GM12865 (cell line): ENCODE measurements around the gene NFIX.

Experiments
- DNase-seq: peaks from one replicate; pipeline ENCODE4 v3.0.0; 2010; ENCODE audit warnings: low read depth
- H3K4me3 ChIP-seq: 2 replicates; pipeline ENCODE4 v1.5.1; 2011; ENCODE audit warnings: mild to moderate bottlenecking, low read depth, low read length, control low read depth
- TF ChIP-seq, protein P1 (sequence below): IDR thresholded peaks from 2 replicates; pipeline ENCODE4 v1.5.1; 2011; ENCODE audit warnings: low read length, control low read depth, low read depth, inconsistent platforms; ENCODE audit not compliant: insufficient read depth; ENCODE audit errors: missing control alignments

The NFIX gene

GRCh38 chr19:13019332-13019731, 24.1 kb downstream of the NFIX start:
- TF ChIP-seq, protein P1, sequence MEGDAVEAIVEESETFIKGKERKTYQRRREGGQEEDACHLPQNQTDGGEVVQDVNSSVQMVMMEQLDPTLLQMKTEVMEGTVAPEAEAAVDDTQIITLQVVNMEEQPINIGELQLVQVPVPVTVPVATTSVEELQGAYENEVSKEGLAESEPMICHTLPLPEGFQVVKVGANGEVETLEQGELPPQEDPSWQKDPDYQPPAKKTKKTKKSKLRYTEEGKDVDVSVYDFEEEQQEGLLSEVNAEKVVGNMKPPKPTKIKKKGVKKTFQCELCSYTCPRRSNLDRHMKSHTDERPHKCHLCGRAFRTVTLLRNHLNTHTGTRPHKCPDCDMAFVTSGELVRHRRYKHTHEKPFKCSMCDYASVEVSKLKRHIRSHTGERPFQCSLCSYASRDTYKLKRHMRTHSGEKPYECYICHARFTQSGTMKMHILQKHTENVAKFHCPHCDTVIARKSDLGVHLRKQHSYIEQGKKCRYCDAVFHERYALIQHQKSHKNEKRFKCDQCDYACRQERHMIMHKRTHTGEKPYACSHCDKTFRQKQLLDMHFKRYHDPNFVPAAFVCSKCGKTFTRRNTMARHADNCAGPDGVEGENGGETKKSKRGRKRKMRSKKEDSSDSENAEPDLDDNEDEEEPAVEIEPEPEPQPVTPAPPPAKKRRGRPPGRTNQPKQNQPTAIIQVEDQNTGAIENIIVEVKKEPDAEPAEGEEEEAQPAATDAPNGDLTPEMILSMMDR = no peak
- no peak overlapping the region for H3K4me3 ChIP-seq
- DNase-seq = no peak

DNA sequence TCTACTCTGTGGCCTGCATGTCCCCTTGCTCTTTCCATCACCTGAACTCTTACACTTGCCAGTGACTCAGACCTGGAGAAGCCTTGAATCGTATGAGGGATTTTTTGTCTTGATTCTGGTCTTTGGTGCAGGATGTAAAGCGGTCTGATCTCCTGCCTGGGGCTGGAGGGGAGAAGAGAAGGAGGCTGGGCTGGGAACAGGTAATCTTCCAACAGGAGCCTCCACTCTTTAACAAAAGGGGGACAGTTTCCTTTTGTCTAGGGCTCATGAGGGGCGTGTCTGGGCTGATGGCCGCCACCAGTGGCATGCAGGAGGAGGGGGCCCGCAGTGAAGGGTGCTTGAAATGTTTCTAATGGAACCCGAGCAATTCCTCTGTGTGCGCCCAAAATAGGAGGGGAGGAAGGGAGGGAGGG, 24.7 kb downstream of the NFIX start:
- TF ChIP-seq, protein P1 = no peak
- no peak for DNase-seq
- no peak overlapping the region for H3K4me3 ChIP-seq

DNA sequence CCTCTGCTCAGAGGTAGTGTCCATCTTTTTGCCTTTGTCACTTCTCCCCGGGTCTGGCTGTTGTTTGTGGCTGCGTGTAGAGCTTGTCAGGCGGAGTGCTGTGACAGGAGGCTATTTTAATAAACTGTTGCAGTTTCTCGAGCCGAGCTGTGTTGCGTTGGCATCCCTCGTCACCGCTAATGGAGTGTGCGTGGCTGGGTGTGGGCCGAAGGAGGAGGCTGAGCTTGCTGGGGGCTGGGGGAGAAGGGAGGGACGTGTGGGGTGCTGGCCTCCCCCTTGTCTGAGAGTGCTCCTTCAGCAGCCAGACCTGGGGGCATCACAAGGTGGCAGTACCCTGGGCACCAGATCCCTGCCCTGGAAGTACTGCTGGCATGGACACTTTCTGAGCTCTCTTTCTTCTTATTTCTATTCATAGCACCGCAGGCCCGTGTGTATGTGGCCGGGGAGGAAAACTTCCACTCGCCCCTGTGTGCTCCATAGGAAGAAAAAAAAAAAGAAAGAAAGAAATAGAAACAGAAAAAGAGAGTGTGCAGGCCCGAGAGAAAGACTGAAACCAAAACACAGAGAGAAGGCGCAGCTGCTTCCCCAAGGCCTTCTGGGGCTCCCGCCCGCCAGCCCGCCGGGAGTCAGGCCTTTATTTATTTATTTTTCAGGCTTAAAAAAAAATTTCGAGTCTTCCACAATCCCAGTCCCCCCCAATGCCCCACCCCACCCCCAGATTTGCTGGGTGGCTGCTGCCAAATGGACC, 27.0 kb downstream of the NFIX start:
- DNase-seq = peak; percentile 56
- H3K4me3 ChIP-seq = peak overlapping the region; percentile 36
- TF ChIP-seq, protein P1 = no peak

GRCh38 chr19:13022859-13023636, 27.8 kb downstream of the NFIX start:
- peak overlapping the region; percentile 36 for H3K4me3 ChIP-seq
- peak; percentile 42 for DNase-seq
- TF ChIP-seq, protein P1 = no peak

- peak overlapping the region; percentile 36 for H3K4me3 ChIP-seq
- no peak for DNase-seq
- TF ChIP-seq, protein P1 = no peak
Observed at GRCh38 chr19:13023656-13024055, 28.4 kb downstream of the NFIX start.

GRCh38 chr19:13024126-13024950, 29.1 kb downstream of the NFIX start:
- no peak overlapping the region for H3K4me3 ChIP-seq
- TF ChIP-seq, protein P1 = no peak
- DNase-seq = no peak
